OCI-LY1 (cell line): ENCODE data around the gene PNMT.

ENCODE experiments used
- EZH2 ChIP-seq: fragments of 200-600 bp; sonication (generic), shearing (Covaris generic); IDR thresholded peaks from 2 replicates; pipeline ENCODE4 v1.8.0; 2017; ENCODE audit warnings: borderline replicate concordance, mixed run types, mild to moderate bottlenecking, antibody characterized with exemption, low read length, moderate library complexity, mixed read lengths
- TF ChIP-seq, protein P1 (sequence below): fragments of 200-600 bp; sonication (generic), shearing (Covaris generic); IDR thresholded peaks from 2 replicates; pipeline ENCODE4 v1.5.1; 2017; ENCODE audit warnings: mild to moderate bottlenecking, antibody characterized with exemption, low read length, moderate library complexity, mixed read lengths

DNA sequence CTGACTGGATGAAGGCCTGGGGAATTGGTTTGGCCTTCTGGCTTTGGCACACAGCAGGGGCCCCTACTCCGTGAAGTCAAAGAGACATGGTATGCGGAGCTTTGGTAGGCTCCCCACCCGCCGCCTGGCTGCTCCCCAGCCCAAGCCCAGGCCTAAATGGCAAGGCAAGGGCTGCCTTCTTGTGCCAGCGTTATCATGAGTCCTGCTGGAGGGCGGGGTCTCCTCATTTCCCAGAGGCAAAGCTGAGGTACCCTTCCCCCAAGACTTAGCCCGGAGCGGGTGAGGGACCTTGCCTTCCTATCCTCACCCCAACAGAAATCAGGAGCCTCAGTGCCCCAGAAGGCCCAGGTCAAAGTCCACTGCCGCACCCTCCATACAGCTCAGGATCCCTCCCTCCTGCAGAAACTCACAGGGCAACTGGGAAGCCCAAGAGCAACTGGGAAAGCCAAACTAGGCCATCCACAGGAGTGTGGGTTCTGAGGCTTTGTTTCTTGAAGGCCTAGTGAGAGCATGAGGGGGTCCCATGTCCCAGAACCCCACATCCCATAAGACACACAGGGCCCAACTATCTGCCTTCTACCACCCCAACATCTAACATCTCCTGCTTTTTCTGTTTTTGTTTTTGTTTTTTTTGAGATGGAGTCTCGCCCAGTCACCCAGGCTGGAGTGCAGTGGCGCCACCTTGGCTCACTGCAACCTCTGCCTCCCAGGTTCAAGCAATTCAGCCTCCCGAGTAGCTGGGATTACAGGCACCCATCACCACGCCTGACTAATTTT lies 10.3 kb downstream of the PNMT start:
- TF ChIP-seq, protein P1, sequence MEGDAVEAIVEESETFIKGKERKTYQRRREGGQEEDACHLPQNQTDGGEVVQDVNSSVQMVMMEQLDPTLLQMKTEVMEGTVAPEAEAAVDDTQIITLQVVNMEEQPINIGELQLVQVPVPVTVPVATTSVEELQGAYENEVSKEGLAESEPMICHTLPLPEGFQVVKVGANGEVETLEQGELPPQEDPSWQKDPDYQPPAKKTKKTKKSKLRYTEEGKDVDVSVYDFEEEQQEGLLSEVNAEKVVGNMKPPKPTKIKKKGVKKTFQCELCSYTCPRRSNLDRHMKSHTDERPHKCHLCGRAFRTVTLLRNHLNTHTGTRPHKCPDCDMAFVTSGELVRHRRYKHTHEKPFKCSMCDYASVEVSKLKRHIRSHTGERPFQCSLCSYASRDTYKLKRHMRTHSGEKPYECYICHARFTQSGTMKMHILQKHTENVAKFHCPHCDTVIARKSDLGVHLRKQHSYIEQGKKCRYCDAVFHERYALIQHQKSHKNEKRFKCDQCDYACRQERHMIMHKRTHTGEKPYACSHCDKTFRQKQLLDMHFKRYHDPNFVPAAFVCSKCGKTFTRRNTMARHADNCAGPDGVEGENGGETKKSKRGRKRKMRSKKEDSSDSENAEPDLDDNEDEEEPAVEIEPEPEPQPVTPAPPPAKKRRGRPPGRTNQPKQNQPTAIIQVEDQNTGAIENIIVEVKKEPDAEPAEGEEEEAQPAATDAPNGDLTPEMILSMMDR: no peak
- no peak for TF ChIP-seq EZH2
